Measurements from ENCODE around the gene SBNO2.
A peak's percentile ranks its signal among the peaks of the same experiment; 100 is the strongest.

GRCh38 chr19:1107661-1108261 is 66.3 kb downstream of the SBNO2 start:
- TF ChIP-seq POLR2AphosphoS5 (IDR thresholded peaks at IDR 0.05) (peak in 2 of 3 donors; percentile 10 to 74), CTCF (IDR thresholded peaks at IDR 0.05 in 8 of 11, conservative IDR thresholded peaks at IDR 0.05 in 3 of 11) (no peak), POLR2A (IDR thresholded peaks at IDR 0.05) (no peak)

Measured in spleen (tissue), 7 donors.